Retina (tissue), 1 donor: Measurements from ENCODE around the gene IFNK.

Source experiments
- DNase-seq: peaks from one replicate; pipeline ENCODE4 v3.0.0-alpha.2; 2016

The IFNK gene

DNA sequence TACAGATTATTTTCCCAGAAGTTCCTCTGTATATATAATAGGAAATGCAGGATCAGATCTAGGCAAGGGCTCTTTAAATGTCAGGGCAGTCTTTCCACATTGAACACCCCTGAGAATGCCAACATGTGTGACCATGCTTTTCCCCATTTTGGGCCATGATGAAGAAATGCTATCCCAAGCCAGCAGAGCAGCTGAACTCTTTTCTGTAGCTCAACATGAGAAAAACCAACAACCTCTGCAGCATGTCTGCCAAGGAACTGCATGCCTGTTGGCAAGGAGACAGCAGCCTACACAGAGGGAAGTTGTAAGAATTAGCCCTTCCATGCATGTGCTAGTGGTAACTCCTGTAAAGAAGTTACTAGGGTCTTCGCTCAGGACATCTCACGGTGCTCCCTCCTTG is 9.5 kb upstream of the IFNK start:
- DNase-seq, result no peak

DNA sequence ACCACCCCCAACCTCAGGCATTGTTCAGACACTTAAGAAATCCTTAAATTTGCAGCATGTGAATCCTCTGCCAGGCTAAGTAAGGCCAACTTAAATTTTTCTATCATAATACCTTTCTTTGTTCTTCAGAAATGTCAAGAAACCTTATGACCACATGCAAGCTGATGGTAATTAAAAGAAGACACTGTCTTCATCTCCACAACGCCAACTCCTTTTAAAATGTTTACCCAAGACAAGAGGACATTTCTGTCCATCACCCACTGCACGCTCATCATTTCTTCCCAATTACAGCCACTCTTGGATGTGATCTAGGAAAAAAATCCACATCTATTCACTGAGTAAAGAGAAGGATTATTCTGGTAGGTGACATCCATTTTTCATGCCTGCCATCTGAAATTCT is 6.1 kb upstream of the IFNK start:
- no peak for DNase-seq

DNA sequence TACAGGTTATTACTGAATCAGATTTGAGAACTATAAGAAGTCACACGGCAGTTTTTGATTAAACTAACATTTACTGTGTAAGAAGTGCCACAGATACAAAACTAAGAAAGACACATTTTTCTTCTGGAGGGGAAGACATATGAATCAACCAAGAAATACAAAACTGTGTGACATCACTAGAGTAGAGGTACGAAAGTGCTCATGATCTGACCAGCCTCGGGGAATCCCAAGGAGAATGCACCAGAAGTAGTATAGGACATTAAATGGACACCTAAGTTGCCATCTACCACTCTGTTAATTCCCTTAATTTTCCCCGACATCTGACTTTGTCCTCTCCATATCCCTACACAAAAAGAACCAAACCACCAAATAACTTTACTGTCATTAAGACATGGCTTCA is 5.3 kb upstream of the IFNK start:
- DNase-seq, result no peak

DNA sequence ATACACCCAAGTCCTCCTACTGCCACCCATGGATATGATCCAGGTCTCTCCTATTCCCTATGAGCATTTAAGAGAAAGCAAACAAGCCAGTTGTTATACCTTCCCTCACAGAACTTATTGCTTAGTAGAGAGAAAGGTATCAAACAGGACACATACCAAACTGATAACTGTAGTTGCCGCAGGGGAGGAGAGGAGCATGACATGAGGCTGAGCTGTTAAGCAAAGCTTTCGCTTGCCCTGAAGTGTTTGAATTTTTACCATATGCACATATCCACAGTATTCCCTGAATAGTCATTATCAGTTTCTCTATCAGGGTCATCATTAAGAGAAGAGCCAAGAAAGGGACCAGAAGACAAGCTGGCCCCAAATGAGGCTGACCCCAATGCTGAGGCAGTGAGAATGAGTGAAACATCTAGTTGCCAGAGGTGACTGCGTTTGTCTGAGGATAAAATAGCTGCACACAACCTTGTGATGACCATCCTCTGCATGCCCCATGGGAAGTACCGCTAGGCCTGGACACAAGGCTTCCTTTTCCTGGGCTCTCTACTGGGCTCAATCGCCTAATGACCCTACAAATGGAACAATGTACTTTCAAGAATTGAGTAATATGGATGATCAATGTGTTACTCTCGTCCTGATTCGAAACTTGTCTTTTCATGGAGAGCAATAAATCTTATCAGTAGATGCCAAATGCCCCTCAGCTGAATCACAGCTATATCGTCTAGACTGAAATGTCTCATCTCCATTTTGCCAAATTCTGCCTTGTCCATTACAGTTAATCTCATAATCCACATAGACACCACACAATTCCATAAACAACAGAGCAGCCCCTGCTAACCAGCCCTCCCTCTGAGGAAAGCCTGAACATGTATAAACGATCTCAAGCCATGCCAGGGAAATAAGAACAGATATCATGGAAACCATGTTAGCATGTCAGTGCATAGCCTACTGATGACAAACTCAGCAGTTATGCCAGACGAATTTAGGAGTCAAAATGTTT is 4.3 kb upstream of the IFNK start:
- no peak for DNase-seq

DNA sequence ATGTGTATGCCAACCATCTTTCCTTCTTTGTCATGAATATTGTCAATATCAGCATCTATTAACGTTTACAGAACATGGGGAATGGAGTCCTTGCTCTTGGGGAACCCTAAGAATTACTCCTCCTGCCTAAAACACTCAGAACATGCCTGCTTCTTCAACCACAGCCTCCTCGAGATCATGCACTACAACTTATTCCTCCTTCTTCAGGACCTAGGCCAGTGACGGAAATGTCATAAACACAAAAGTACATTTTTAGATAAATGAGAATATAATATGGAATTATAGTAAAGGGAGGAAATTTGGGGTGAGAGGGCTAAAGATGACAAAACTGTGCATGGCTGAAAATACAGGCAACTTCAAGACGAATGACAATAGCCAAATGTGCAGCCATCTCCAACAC is 3.1 kb upstream of the IFNK start:
- no peak for DNase-seq

DNA sequence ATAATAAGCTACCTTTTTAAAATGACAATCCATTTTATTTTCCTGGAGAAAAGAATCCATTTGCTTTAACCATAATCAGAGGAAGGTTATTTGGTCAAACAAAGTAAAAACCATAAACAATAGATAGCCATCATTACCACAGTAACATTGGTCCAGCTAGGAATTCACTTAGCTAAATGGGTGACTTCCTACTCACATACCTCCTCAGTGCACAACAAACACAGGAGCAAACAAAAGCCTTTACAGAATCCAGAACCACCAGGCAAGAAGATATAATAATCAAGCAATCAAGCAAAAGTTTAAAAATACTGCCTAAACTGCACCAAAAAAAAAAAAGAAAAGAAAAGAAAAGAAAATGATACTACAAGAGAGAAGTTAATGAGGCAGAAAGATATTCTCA is 949 bp upstream of the IFNK start:
- DNase-seq, result no peak

DNA sequence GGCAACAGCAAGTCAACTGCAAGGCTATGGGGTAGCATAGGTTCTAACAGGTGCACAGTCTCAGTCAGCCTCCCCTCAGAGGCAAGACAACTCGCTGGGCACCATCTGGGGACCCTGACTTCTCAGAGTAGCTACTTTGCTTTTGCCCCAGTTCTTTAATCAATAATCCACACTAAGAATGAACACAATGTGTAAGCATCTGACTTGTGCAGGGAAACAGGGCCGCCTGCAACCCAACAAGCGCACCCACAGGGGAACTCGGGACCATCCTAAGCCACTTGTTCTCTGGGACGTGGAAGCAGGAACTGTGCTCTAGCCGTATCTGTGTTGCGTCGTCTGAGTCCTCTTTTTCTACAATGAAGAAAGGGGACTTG is 3.6 kb downstream of the IFNK start:
- DNase-seq, result no peak

DNA sequence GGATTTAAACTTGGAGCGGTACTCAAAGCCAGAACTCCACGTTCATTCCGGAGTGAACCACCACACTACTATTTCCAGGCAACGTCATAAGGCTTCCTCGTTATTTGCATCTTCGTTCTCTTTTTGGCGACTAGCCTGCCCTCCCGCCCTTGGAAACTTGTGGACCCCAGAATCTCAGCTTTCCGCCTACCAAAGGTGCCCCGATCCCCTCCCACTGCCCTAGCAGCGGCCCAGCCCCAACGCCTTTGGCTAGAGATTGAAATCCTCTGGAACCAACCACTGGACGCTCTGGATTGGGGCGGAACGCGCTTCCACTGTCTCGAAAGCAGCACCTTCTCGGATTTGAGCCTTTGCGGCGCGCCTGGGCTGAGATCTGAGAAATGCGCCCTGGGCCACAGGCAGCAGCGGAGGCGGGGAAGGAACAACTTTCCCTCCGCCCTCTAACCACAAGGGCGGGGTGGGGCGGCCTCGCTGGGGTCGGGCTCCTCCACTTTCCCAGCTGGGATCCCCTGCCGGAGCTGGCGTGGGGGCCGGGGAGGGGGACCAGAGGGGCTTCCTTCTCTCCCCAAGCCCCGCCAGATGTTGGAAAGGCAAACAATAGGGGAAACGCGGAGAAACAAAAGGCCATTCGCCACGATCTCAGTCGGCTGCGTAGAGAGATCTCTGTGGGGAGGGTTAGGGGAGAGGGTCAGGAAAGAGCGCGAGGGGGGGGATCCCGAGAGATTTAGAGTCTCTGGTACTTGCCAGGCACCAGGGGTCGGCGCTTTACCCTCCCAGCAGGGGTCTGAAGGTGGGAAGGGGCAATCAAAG is 4.2 kb downstream of the IFNK start:
- peak; percentile 74 for DNase-seq

DNA sequence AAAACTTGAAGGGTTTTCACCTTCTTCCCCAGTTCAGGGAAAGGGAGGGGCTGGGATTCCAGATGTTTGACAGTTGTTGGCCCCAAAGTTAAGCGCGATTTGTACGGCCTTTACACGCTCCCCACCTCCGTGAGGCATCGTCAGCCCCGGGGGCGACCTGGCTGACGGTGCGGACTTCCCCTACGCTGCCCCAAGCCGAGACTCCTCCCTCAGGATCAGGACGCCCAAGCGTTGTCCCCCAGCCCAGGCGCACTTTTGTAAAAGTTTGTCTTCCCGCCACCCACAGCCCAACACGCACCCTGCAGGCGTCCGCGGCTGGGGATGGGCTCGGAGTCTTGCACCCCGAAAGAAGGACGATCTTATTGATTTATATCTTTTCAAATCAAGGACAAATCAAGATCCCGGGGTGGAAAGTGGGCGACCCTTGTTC is 4.8 kb downstream of the IFNK start:
- DNase-seq, result no peak

DNA sequence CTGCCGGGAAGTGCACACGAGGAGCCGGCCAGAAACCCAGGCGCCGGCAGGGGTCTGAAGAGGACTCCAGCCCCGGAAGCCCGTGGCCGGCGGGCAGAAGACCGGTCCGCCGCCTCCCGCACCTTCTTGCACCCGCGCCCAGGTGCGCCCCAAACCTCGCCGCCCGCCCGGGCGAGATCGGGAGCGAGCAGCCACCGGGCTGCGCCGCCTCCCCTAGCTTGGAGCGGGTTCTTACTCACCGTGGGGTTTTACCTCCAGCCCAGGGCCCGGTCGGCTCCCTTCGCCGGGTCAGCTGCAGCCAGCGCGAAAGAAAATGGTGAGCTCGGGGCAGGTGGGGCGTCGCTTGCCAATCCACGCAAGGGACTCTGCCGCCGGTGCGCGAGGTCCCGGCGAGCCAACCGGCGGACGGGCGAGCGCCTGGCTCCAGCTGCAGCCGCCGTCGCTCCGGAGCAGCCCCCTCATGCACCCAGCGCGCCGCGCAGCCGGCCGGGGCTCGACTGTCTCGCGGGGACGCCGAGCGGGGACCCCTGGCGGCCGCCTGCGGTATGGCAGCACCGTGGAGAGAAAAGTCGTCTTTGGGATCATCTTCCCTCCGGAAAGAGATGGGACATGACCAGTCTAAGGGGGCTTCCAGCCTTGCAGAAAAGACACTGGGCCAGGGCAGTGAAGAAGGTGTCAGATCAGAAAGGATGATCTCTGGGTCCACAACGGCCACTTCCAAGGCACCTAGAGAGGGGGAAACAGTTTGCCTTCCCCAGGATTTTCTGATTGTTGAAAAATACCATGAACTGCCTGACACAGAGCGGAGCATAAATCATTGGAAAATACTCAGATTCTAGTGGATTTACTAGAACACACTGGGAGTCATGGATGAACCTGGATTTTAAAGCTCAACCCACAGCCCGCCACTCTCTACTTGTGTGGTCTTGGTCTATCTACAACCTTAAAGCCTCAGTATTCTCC is 5.5 kb downstream of the IFNK start, which contains the start of gene MOB3B:
Gene MOB3B (minus strand): TSS at position 499 of the 963 bp plus-strand sequence. CDS start 74,264 bp downstream, outside the sequence.
- peak; percentile 94 for DNase-seq

DNA sequence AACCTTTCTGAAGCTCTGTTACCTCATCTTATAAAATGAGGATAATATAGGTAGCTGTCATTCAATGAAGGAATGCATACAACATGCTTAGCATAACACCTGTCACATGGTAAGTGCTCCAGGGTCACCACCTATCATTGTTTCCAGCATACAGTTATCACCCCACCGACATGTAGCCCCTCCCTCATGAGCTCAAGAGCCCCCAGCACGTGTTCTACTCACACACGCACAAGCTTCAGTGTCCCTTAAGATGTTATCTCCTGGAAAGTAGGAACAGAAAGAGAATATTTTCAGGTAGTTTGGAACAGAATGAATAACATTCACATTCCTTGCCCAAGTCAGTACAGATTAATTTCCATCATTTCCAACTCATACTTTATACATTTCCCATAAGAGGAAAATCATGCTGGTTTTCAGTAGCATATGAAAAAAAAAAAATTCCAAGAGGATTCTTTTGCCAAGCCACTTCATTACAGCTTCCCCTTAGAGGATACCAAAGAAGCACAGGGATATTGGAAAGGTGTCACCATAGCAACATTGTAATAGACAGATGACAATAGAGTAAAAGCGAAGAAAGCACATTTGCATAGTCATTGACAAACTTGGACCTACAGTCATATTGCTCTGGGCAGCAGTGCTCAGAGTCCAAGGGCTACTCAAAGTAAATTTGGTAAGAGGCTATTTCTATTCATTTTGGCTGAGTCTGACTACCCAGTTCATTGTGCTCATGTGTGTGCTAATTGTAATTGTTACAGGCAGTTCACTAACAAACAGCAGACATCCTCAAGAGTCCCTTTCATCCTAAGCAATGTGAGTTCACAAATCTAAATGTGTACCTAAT is 7.0 kb downstream of the IFNK start:
- no peak for DNase-seq

DNA sequence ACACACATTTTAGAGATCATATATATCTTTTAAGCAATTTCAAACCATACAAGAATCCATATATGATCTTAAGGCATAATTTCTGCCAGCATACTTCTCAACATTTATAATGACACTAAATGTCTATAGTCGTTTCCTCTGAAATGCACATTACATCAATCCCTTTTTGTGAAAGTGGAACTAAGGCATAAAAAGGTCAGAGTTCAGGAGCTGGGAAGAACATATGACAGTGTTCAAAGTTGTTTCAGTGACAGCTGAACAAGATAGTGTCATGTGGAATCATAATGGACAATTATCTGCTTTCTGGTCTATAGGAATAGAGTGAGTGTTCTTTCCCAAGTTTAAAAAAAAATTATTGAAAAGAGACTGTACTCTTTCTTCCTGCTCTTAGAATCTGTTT is 8.0 kb downstream of the IFNK start:
- DNase-seq, result no peak

DNA sequence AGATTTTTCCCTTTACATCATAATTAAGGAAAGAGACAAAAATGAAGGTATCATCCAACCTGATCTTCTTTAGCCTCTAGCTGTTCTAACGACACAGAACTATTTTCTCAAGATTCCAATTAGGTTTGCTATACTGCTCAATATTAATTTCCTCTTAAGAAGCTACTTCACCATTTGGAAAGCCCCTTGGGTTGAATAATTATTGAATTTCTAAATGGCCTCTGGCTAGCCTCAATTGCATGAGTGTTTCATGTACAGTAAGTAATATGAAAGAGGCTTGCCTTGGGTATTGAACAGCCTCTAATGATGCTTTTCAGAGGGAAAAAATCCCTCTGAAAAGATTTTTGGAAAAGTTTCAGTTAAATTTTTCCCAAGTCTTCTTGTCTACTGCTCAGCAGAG is 9.2 kb downstream of the IFNK start:
- DNase-seq, result no peak

DNA sequence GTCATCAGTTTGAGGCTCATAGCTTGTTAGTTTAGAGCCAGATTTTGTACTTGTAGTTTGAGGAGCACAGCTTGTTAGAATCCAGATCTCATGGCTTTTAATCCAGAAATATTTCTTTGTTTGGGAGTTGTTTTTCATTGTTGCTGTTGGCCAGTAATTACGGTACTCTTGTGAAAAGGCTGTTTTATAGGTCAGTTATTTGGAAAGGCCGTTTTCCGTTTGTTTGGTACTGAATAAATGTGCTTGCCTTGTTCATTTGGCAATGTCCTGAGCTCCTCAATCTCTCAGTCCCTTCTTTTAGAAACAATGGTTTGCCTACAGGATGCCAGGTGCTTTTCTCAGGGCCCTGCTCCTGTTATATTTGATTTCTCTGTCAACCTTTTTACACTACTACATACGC is 10.0 kb downstream of the IFNK start:
- no peak for DNase-seq

DNA sequence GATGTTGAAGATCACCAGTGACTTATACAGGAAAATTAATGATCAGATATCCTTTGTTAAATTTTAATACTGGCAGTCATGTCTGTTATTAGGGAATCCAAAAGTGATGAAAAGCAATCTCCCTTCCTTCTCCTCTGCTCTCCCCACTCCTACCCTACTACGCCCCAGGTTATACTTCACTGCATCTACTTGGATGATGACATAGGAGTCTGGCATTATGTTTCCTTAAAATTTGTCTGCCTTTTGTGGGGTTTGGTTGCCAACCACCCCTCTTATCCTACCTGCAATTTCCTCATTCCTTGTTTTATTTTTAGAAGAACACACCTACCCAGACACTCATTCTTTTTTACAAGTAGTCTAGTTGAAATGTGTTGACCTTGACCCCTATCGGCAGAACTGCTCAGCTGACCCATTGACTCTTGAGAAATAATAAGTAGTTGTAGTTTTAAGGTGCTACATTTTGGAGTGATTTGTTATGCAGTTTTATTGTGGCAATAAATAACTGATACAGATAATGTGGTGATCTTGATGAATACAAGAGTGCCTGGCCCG is 10.6 kb downstream of the IFNK start:
- no peak for DNase-seq

DNA sequence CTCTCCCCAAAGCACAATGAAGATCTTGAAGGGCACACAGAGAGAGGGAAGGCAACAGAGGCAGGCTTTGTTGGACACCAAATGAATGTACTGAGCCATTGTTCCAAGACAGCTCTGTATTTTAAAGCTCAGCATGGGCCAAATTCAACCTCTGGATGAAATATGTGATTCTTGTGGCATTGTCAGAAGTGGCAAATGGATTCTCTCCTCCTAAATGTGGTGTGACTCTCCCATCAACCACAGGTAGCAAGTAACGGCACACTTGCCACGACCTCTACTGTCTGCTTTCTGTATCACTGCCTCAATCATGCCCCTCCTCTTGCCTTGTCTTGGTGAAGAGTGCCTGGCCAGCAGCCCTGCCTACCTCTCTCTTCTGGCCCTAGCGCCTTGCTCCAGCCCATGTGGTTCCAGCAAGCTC is 11.6 kb downstream of the IFNK start:
- DNase-seq, result no peak

DNA sequence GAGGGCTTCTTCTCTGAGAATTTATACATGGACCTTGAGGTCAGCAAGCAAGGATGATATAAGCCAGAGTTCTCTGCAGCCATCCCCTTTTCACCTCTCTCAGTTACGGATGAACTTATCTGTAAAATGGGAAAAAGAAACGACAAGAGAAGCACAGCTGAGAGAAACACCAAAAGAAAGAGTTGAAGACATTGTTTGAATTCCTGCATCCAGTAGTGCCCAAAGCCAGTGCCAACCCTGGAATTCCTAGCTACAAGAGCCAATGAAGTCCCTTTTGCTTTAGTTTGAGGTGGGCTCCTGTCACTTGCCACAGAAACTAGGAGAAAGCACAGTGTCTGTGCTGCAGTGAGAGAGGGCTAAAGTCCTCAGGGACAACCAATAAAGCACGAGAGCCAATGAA is 12.1 kb downstream of the IFNK start:
- no peak for DNase-seq

DNA sequence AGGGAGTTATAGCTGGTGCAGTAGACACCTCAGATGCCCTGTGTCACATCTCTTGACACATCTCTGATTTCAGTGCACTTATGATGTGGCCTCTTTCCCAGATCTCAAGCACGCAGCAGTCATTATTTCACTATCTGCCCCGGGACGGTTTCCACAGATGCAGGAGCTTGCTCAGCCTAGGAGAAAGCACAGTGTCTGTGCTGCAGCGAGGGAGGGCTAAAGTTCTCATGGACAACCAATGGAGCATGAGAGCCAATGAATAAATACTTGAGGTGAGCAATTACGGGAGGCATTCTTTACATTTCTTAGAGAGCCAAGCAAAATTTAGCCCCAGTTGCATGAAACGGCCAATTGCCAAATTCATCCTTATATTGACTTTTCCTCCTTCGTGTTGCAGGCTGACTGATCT is 12.9 kb downstream of the IFNK start:
- DNase-seq, result no peak

DNA sequence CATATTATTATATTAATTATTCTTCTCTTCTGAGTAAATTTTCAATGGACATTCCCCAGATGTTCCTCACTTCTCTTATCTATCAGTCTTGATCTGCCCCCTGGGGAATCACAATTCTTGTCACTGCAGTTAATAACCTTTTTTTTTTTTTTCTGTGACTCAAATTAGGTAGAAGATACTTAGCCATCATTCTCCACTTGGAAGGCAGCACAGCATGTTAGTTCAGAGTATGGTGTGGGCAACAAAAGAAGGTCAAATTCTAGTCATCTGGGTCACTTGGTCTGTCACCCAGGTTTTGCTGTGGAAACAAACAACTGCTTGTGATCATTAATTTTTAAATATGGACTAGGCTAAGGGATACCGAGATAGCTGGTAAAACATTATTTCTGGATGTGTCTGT is 13.7 kb downstream of the IFNK start:
- DNase-seq, result peak; percentile 68

DNA sequence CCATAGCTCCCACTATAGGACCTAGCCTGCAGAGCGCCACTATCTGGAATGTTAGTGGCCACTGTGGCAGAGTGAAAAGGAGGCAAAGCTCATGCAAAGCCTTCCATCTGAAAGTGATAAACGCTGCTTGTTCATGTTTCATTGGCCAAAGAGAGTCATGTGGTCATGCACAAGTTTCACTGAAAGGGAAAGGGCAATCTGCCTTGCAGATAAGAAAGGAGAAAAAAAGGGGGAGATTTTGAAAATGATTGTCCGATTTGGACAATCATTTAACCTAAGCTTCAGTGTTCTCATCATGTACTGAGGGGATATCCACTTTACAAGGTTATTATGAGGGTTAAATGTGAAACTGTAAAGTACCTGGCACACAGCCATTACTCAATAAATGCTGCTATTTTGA is 14.6 kb downstream of the IFNK start:
- no peak for DNase-seq
